ENCODE data around the gene ICAM1. TPM values are rescaled to one million over a fixed set of nuclear protein-coding genes. Genes with fewer than 3 reads are reported as not detected.

ICAM1 gene
- total RNA-seq, 4 donors from 2014 or later, result 8.1 to 37.6 (median 19.7) TPM

DNA sequence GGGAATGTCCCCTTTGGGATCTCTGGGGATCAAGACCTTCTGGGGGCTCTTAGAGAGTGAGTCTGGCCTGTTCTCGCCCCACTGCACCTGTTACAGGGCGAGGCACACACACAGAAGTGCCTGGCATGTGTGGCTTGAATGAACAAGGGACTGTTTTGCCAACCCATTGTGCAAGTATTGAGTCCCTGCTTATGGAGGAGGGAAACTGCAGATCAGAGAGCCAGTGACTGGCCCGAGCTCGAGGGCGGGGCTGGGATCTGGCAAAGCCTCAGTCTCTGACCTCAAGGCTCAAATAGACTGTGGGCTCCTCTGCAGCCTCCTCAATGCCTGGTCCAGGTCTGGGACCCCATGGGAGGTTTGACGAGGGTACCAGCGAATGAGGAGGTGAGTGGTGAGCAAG is 56.9 kb downstream of the ICAM1 start:
- peaks cover 44 to 74% of the 10 kb centered on the region in 2 donors for H3K36me3 ChIP-seq

GRCh38 chr19:10328558-10329429 is 57.9 kb downstream of the ICAM1 start:
- peaks cover 7 to 13% of the 10 kb centered on the region in 2 donors for H3K4me1 ChIP-seq
- 95 to 97% methylated on average over 5 to 38 of the region's 41 CpGs for WGBS, 2 donors
- H3K4me3 ChIP-seq (replicated peaks in 1 of 3), result no peak overlapping the region
- TF ChIP-seq, protein P1, sequence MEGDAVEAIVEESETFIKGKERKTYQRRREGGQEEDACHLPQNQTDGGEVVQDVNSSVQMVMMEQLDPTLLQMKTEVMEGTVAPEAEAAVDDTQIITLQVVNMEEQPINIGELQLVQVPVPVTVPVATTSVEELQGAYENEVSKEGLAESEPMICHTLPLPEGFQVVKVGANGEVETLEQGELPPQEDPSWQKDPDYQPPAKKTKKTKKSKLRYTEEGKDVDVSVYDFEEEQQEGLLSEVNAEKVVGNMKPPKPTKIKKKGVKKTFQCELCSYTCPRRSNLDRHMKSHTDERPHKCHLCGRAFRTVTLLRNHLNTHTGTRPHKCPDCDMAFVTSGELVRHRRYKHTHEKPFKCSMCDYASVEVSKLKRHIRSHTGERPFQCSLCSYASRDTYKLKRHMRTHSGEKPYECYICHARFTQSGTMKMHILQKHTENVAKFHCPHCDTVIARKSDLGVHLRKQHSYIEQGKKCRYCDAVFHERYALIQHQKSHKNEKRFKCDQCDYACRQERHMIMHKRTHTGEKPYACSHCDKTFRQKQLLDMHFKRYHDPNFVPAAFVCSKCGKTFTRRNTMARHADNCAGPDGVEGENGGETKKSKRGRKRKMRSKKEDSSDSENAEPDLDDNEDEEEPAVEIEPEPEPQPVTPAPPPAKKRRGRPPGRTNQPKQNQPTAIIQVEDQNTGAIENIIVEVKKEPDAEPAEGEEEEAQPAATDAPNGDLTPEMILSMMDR (IDR thresholded peaks at IDR 0.05), result no peak
- TF ChIP-seq POLR2A (IDR thresholded peaks at IDR 0.05), result no peak
- H3K27me3 ChIP-seq, result no peaks in the 10 kb centered on the region
- H3K9me3 ChIP-seq, result no peaks in the 10 kb centered on the region
- no peak overlapping the region for H3K27ac ChIP-seq
- peaks cover 38 to 67% of the 10 kb centered on the region in 2 donors for H3K36me3 ChIP-seq
- no peak for DNase-seq
- intact Hi-C loops (cut with DNase I), result no loop called here

More for the DNA sequence above, 56.9 kb downstream of the ICAM1 start:
- DNase-seq, result no peak
- H3K4me3 ChIP-seq (replicated peaks in 1 of 3), result no peak overlapping the region
- intact Hi-C loops (cut with DNase I), result no loop called here
- TF ChIP-seq, protein P1 (IDR thresholded peaks at IDR 0.05), result no peak
- no peak for TF ChIP-seq POLR2A (IDR thresholded peaks at IDR 0.05)
- H3K9me3 ChIP-seq, result no peaks in the 10 kb centered on the region
- no peak overlapping the region for H3K27ac ChIP-seq
- WGBS, 2 donors, result 85 to 88% methylated on average over 7 of the region's 7 CpGs
- peaks cover 6 to 12% of the 10 kb centered on the region in 2 donors for H3K4me1 ChIP-seq
- no peaks in the 10 kb centered on the region for H3K27me3 ChIP-seq

DNA sequence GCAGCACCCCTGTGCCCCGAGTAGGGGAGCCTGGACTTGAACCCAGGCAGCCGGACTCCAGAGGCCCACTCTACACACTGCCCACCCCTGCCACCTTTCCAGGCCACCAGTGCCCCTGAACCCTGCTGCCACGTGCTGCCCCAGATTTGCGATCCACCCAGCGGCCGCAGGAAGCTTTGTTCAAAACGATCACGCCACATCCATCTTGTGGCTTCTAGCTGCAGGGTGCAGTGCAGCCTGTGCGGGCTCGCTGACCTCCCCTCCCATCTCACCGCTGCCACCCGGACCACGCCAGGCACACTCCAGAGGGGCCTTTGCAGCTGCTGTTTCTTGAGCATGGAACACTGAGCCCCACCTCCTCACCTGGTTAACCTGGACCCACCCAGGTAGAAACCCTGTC is 58.6 kb downstream of the ICAM1 start:
- intact Hi-C loops (cut with DNase I), result no loop called here
- 89 to 100% methylated on average over 3 to 4 of the region's 13 CpGs for WGBS, 2 donors
- no peaks in the 10 kb centered on the region for H3K9me3 ChIP-seq
- TF ChIP-seq, protein P1 (IDR thresholded peaks at IDR 0.05), result no peak
- TF ChIP-seq POLR2A (IDR thresholded peaks at IDR 0.05), result no peak
- H3K4me3 ChIP-seq (replicated peaks in 1 of 3), result no peak overlapping the region
- H3K36me3 ChIP-seq, result peaks cover 34 to 59% of the 10 kb centered on the region in 2 donors
- H3K27me3 ChIP-seq, result no peaks in the 10 kb centered on the region
- no peak overlapping the region for H3K27ac ChIP-seq
- peaks cover 11 to 20% of the 10 kb centered on the region in 2 donors for H3K4me1 ChIP-seq
- no peak for DNase-seq

DNA sequence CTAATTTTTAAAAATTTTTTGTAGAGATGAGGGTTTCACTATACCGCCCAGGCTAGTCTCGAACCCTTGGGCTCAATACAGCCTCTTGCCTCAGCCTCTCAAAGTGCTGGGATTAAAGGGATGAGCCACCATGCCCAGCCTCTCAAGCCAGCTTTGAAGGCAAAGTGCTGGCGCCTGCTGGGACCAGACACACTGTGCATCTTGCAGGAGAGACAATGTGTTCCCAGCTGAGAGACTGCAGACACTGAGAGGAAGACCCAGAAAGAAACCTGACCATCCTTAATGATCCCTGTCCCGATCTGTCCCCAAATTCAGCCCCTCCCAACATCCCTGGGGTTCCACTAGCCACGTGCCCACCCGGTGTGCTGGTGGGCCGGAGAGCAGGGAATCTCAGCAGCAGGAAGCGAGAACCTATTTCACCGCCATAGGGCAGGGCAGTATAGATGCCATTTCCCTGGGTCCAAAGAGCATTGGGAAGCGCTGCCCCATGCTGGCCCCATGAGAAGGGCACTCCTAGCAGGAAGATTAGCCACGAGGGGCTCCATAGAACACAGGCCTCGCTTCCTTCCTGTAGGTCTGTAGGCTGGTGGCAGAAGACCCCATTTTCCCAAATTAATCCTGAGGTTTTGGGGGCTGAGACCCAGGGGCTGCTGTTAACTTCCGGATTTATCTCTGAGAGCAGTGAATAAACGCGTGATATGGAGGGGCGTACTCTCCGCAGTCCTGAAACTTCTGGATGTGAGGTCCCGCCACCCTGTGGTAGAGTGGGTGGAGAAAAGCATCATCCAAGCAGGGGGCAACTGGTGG is 61.4 kb downstream of the ICAM1 start:
- Histone ChIP-seq H3K36me3 (peaks cover 26 to 33% of the 10 kb centered on the region in 2 donors), H3K27ac (peak overlapping the region in 1 of 3 donors; percentile 58), H3K9me3 (no peaks in the 10 kb centered on the region), H3K4me3 (replicated peaks in 1 of 3) (peak overlapping the region; percentile 74 to 98 (median 75)), H3K27me3 (no peaks in the 10 kb centered on the region), H3K4me1 (peaks cover 11 to 24% of the 10 kb centered on the region in 2 donors)
- DNase-seq, result no peak
- WGBS, 2 donors, result 35 to 46% methylated on average over 14 to 17 of the region's 18 CpGs
- TF ChIP-seq, protein P1 (IDR thresholded peaks at IDR 0.05), result peak in 2 of 6 experiments; percentile 5 to 8
- no peak for TF ChIP-seq POLR2A (IDR thresholded peaks at IDR 0.05)
- intact Hi-C loops (cut with DNase I), result no loop called here

All from thyroid gland (tissue), 4 donors.